Heart left ventricle (tissue), 13 donors: ENCODE data around the gene HOXD8.

Experiments used
- CTCF ChIP-seq, 12 donors: fragments of 200-600 bp; sonication (generic) in 4 of 12; IDR thresholded peaks; one replicate each; pipeline versions ENCODE4 v1.5.0 to v1.8.0; 2018 to 2022; ENCODE audit warnings: antibody characterized with exemption in 12 of 12, mild to moderate bottlenecking in 5 of 12
- POLR2A ChIP-seq, 2 donors: fragments of 450-650 bp; IDR thresholded peaks; one replicate each; pipeline ENCODE4 v1.6.1; 2017; ENCODE audit warnings: antibody characterized with exemption in 2 of 2, mild to moderate bottlenecking in 2 of 2, moderate library complexity in 2 of 2
- donor health status: ischemic (EF 13 %, LVEDD 7.1; RV severe dilation, severe dysfunction).
- donor health status: DM: no; HTN: yes; CAD: no.
- donor health status: DM: no; HTN: no; CAD: no.
- donor health status: ischemic (EF 25% LVEDD 6.9; RV normal size, moderate dysfunction).
- donor health status: ischemic (EF 25% LVEDD 5.7; RV mildly dilated, moderate dysfunction).
- donor health status: ischemic (EF 35%, LVEDD 5.7; RV mildly dilated, moderate dysfunction).
- donor health status: nonischemic (EF 11% LVEDD 7.7; RV severe dilation, severe dysfunction).
- donor health status: DM: yes; HTN: yes; CAD: no.
- donor health status: PGD.
- donor health status: ischemic (EF 29% LVEDD 5.4; RV normal size, mild dysfunction).
- donor health status: nonischemic (EF 23%, LVEDD 6.1; RV moderate dilation, normal function).

- TF ChIP-seq CTCF (IDR thresholded peaks at IDR 0.05): no peak
- no peak for TF ChIP-seq POLR2A (IDR thresholded peaks at IDR 0.05)
These were observed 29.6 kb downstream of the HOXD8 start for GRCh38 chr2:176158855-176159662.
